B cell (primary cell): ENCODE measurements around the gene RSPO4. TPM values are rescaled to one million over a fixed set of nuclear protein-coding genes. Genes with fewer than 3 reads are reported as not detected.

Experiments used
- ATAC-seq: fragments of 200-7000 bp; cut with Tn5 transposase; one replicate; pipeline ENCODE4 v1.10.0; 2021; ENCODE audit warnings: low read depth, mild to moderate bottlenecking, moderate number of reproducible peaks, moderate library complexity
- CTCF ChIA-PET: fragments of 350-600 bp; sonication (Branson Sonifier 250); formaldehyde crosslinking; loops from one replicate; lab custom pipeline; 2021; ENCODE audit warnings: antibody characterized with exemption, inconsistent platforms; lab: Charles Lee
- POLR2A ChIA-PET: fragments of 350-600 bp; sonication (Branson Sonifier 250); formaldehyde crosslinking; loops from one replicate; lab custom pipeline; 2021; ENCODE audit warnings: antibody characterized with exemption; lab: Charles Lee
- DNase-seq: peaks from one replicate; pipeline ENCODE4 v3.0.0; 2013
- H2AFZ ChIP-seq: 2 replicates; pipeline ENCODE4 v1.6.1; 2012; ENCODE audit warnings: mild to moderate bottlenecking, low read depth, low read length; ENCODE audit not compliant: insufficient read depth, poor library complexity, severe bottlenecking
- H3K27ac ChIP-seq, 2 donors: 1 replicate in 1 of 2; 2 replicates in 1 of 2; pipeline ENCODE4 v1.5.1; 2012 to 2013; ENCODE audit warnings: low read length in 2 of 2, mild to moderate bottlenecking in 2 of 2, moderate library complexity in 1 of 2
- H3K27me3 ChIP-seq, 4 experiments: fragments of 200-600 bp in 1 of 4; sonication (generic) in 1 of 4; replicated peaks in 1 of 4; 1 replicate in 2 of 4; 2 replicates in 2 of 4; pipeline versions ENCODE4 v1.6.1 to v1.7.0; 2013 to 2016; ENCODE audit warnings: low read length in 3 of 4, mild to moderate bottlenecking in 2 of 4, mixed read lengths in 1 of 4, moderate library complexity in 1 of 4; ENCODE audit not compliant: insufficient read depth in 4 of 4, control insufficient read depth in 3 of 4; ENCODE audit errors: control extremely low read depth in 1 of 4
- H3K36me3 ChIP-seq, 2 experiments: replicated peaks in 1 of 2; 1 replicate in 1 of 2; 2 replicates in 1 of 2; pipeline versions ENCODE4 v1.6.1 to v1.7.1; 2013; ENCODE audit warnings: low read length in 1 of 2; ENCODE audit not compliant: insufficient read depth in 2 of 2, control insufficient read depth in 1 of 2; ENCODE audit errors: control extremely low read depth in 1 of 2, extremely low read depth in 1 of 2
- H3K4me1 ChIP-seq, 2 donors: fragments of 200-600 bp in 1 of 2; sonication (generic) in 1 of 2; 1 replicate in 1 of 2; 2 replicates in 1 of 2; pipeline versions ENCODE4 v1.5.1 to v1.6.1; 2013 to 2017; ENCODE audit warnings: low read length in 2 of 2; ENCODE audit not compliant: control insufficient read depth in 2 of 2, insufficient read depth in 2 of 2
- H3K4me2 ChIP-seq: replicated peaks from 2 replicates; pipeline ENCODE3; 2012; ENCODE audit warnings: mild to moderate bottlenecking, low read depth, low read length; ENCODE audit not compliant: poor library complexity, severe bottlenecking
- H3K4me3 ChIP-seq, 5 experiments: fragments of 200-600 bp in 1 of 5; sonication (generic) in 1 of 5; 1 replicate in 3 of 5; 2 replicates in 2 of 5; pipeline versions ENCODE4 v1.5.1 to v1.7.0; 2011 to 2016; ENCODE audit warnings: low read length in 4 of 5, mild to moderate bottlenecking in 4 of 5, low read depth in 2 of 5, control low read depth in 1 of 5, moderate library complexity in 1 of 5; ENCODE audit not compliant: insufficient read depth in 1 of 5; ENCODE audit errors: control extremely low read depth in 1 of 5, extremely low read depth in 1 of 5
- H3K79me2 ChIP-seq: fragments of 200-600 bp; sonication (generic); one replicate; pipeline ENCODE4 v1.6.0; 2016; ENCODE audit warnings: low read length; ENCODE audit not compliant: control insufficient read depth, insufficient read depth
- H3K9ac ChIP-seq: fragments of 200-600 bp; sonication (generic); 2 replicates; pipeline ENCODE4 v1.6.1; 2017; ENCODE audit warnings: mild to moderate bottlenecking, low read length, moderate library complexity
- H3K9me3 ChIP-seq, 3 donors: one replicate each; pipeline versions ENCODE4 v1.6.1 to v1.7.1; 2013; ENCODE audit warnings: low read length in 2 of 3; ENCODE audit not compliant: control insufficient read depth in 2 of 3, insufficient read depth in 1 of 3; ENCODE audit errors: control extremely low read depth in 1 of 3
- H4K20me1 ChIP-seq: 2 replicates; pipeline ENCODE4 v1.6.0; 2012; ENCODE audit warnings: mild to moderate bottlenecking, low read length; ENCODE audit not compliant: insufficient read depth, control insufficient read depth, poor library complexity, severe bottlenecking
- H3K27ac Mint-ChIP-seq: one replicate; pipeline ENCODE4 v1.8.0; 2021; ENCODE audit warnings: mixed read lengths
- H3K27me3 Mint-ChIP-seq: one replicate; pipeline ENCODE4 v1.8.0; 2021; ENCODE audit warnings: mixed read lengths
- H3K4me1 Mint-ChIP-seq: one replicate; pipeline ENCODE4 v1.8.0; 2021; ENCODE audit warnings: mixed read lengths
- H3K4me3 Mint-ChIP-seq: one replicate; pipeline ENCODE4 v1.8.0; 2021; ENCODE audit warnings: mixed read lengths
- H3K9me3 Mint-ChIP-seq: one replicate; pipeline ENCODE4 v1.8.0; 2022; ENCODE audit warnings: mixed read lengths; ENCODE audit not compliant: insufficient read depth
- EZH2 ChIP-seq: IDR thresholded peaks from 2 replicates; pipeline ENCODE4 v1.6.1; 2012; ENCODE audit warnings: borderline replicate concordance, low read depth, mild to moderate bottlenecking, moderate library complexity, low read length; ENCODE audit not compliant: insufficient read depth, poor library complexity, severe bottlenecking
- WGBS: methylation state at CpG from one replicate; pipeline ENCODE4 v1.1.5; 2013; ENCODE audit warnings: missing lambda C conversion rate; ENCODE audit not compliant: insufficient coverage; 5-methylcytosine and 5-hydroxymethylcytosine counted together
- intact Hi-C: fragments of 100-400 bp; cut with micrococcal nuclease; formaldehyde crosslinking; loops from one replicate; pipeline ENCODE4 v1.10.0; 2022
- polyA plus RNA-seq: library from polyadenylated mRNA; depleted of rRNA; stranded (reverse); fragments of >200 nt; gene quantifications from 2 replicates; pipeline ENCODE4 v1.2.3, GENCODE V29; 2012
- total RNA-seq, 2 donors: library from RNA; stranded (reverse); fragments of 120-200 nt in 1 of 2; gene quantifications; 1 replicate in 1 of 2; 2 replicates in 1 of 2; pipeline versions ENCODE4 v1.2.3 to v1.2.4, GENCODE V29; 2013 to 2022
- TF ChIP-seq, protein P1 (sequence below): fragments of 200-600 bp; IDR thresholded peaks from one replicate; pipeline ENCODE4 v1.8.0; 2022; ENCODE audit warnings: antibody characterized with exemption, mild to moderate bottlenecking

The RSPO4 gene
- total and polyA plus RNA-seq, 2 donors (not counting 1 experiment from before 2014, with no cell fraction given) = 0.04 to 0.37 TPM

GRCh38 chr20:1015181-1015580 lies 13.1 kb upstream of the RSPO4 start:
- Histone ChIP-seq H3K9ac (no peak overlapping the region), H4K20me1 (no peaks in the 10 kb centered on the region), H3K4me3 (no peak overlapping the region), H2AFZ (no peak overlapping the region), H3K36me3 (no peaks in the 10 kb centered on the region), H3K4me2 (no peak overlapping the region), H3K27me3 (peaks cover 0 to 4% (median 0%) of the 10 kb centered on the region in 4 experiments), H3K27ac (no peak overlapping the region), H3K4me1 (no peaks in the 10 kb centered on the region), H3K79me2 (no peaks in the 10 kb centered on the region), H3K9me3 (no peaks in the 10 kb centered on the region)
- ChIA-PET POLR2A (no interaction called here), CTCF (no interaction called here)
- Mint-ChIP-seq H3K27ac (no peak overlapping the region), H3K27me3 (peaks cover 9% of the 10 kb centered on the region), H3K4me1 (peaks cover 7% of the 10 kb centered on the region), H3K9me3 (no peaks in the 10 kb centered on the region), H3K4me3 (no peak overlapping the region)
- TF ChIP-seq, protein P1, sequence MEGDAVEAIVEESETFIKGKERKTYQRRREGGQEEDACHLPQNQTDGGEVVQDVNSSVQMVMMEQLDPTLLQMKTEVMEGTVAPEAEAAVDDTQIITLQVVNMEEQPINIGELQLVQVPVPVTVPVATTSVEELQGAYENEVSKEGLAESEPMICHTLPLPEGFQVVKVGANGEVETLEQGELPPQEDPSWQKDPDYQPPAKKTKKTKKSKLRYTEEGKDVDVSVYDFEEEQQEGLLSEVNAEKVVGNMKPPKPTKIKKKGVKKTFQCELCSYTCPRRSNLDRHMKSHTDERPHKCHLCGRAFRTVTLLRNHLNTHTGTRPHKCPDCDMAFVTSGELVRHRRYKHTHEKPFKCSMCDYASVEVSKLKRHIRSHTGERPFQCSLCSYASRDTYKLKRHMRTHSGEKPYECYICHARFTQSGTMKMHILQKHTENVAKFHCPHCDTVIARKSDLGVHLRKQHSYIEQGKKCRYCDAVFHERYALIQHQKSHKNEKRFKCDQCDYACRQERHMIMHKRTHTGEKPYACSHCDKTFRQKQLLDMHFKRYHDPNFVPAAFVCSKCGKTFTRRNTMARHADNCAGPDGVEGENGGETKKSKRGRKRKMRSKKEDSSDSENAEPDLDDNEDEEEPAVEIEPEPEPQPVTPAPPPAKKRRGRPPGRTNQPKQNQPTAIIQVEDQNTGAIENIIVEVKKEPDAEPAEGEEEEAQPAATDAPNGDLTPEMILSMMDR = no peak
- TF ChIP-seq EZH2 = no peak
- intact Hi-C loops = no loop called here
- DNase-seq = no peak
- WGBS = 40% methylated on average over 1 of the region's 1 CpG
- ATAC-seq = no peak

DNA sequence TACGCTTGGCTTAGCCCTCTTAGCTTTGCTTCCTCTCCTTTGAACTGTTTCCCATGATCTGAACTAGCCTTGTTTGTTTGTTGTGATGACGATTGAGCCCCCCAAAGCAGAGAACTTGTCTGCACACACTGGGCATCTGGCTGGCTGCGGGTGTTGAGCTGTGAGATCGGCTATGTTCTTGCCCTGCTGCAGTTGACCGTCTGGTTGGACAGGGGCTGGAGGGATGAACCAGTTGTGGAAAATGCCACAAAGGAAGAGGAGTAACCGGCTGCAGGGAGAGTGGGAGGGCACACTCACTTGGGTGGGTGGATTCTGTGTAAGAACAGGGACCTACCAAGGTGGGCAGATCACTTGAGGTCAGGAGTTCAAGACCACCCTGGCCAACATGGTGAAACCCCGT lies 12.4 kb upstream of the RSPO4 start:
- WGBS = 96% methylated on average over 5 of the region's 7 CpGs
- no peaks in the 10 kb centered on the region for H3K4me1 ChIP-seq
- CTCF ChIA-PET = no interaction called here
- no peak overlapping the region for H2AFZ ChIP-seq
- H3K27me3 Mint-ChIP-seq = peaks cover 10% of the 10 kb centered on the region
- no peak overlapping the region for H3K27ac ChIP-seq
- no peak overlapping the region for H3K4me2 ChIP-seq
- no peak overlapping the region for H3K27ac Mint-ChIP-seq
- POLR2A ChIA-PET = no interaction called here
- no peaks in the 10 kb centered on the region for H3K36me3 ChIP-seq
- H3K79me2 ChIP-seq = no peaks in the 10 kb centered on the region
- H3K9me3 ChIP-seq = no peaks in the 10 kb centered on the region
- no peak overlapping the region for H3K9ac ChIP-seq
- H3K27me3 ChIP-seq = peaks cover 0 to under 1% (median 0%) of the 10 kb centered on the region in 4 experiments
- H3K4me1 Mint-ChIP-seq = peaks cover 7% of the 10 kb centered on the region
- intact Hi-C loops = no loop called here
- no peak for ATAC-seq
- H3K4me3 Mint-ChIP-seq = no peak overlapping the region
- H3K4me3 ChIP-seq = no peak overlapping the region
- TF ChIP-seq EZH2 = no peak
- TF ChIP-seq, protein P1 = no peak
- DNase-seq = no peak
- H3K9me3 Mint-ChIP-seq = no peaks in the 10 kb centered on the region
- no peaks in the 10 kb centered on the region for H4K20me1 ChIP-seq
